GM23338 (cell line): ENCODE data around the gene CNTN1.

ENCODE experiments used
- CTCF ChIP-seq, 2 experiments: fragments of 200-600 bp in 1 of 2; sonication (generic) in 1 of 2; conservative IDR thresholded peaks; 2 replicates each; pipeline versions ENCODE4 v1.5.1 to v1.6.1; 2016 to 2017; ENCODE audit warnings: antibody characterized with exemption in 2 of 2, low read depth in 2 of 2, mild to moderate bottlenecking in 2 of 2, moderate library complexity in 1 of 2
- ETS1 ChIP-seq: IDR thresholded peaks from 2 replicates; pipeline ENCODE4 v1.6.1; 2016; ENCODE audit warnings: antibody characterized with exemption
- EZH2 ChIP-seq: fragments of 200-600 bp; sonication (generic); IDR thresholded peaks from one replicate; pipeline ENCODE4 v1.8.0; 2017; ENCODE audit warnings: antibody characterized with exemption, mild to moderate bottlenecking, low read depth; ENCODE audit not compliant: unreplicated experiment
- EZH2phosphoT487 ChIP-seq: fragments of 200-600 bp; sonication (generic); IDR thresholded peaks from one replicate; pipeline ENCODE4 v1.8.1; 2018; ENCODE audit warnings: antibody characterized with exemption; ENCODE audit not compliant: unreplicated experiment
- JUNB ChIP-seq: IDR thresholded peaks from one replicate; pipeline ENCODE4 v1.6.1; 2016; ENCODE audit warnings: antibody characterized with exemption; ENCODE audit not compliant: unreplicated experiment
- POLR2AphosphoS5 ChIP-seq: IDR thresholded peaks from 2 replicates; pipeline ENCODE4 v1.6.1; 2016; ENCODE audit warnings: antibody characterized with exemption, low read depth
- REST ChIP-seq: IDR thresholded peaks from one replicate; pipeline ENCODE4 v1.6.1; 2018; ENCODE audit warnings: antibody characterized with exemption; ENCODE audit not compliant: unreplicated experiment
- STAT1 ChIP-seq: IDR thresholded peaks from one replicate; pipeline ENCODE4 v1.6.1; 2016; ENCODE audit warnings: antibody characterized with exemption; ENCODE audit not compliant: unreplicated experiment

GRCh38 chr12:40989785-40990184, 297.5 kb downstream of the CNTN1 start:
- no peak for TF ChIP-seq EZH2phosphoT487
- TF ChIP-seq CTCF (conservative IDR thresholded peaks at IDR 0.05; ENCODE audit: low read depth in 2 of 2) = no peak
- no peak for TF ChIP-seq EZH2
- TF ChIP-seq ETS1 = no peak
- TF ChIP-seq POLR2AphosphoS5 = no peak
- TF ChIP-seq STAT1 = no peak
- TF ChIP-seq REST = no peak
- TF ChIP-seq JUNB = no peak
